Measurements from ENCODE around the gene CD99L2.

- no peak for TF ChIP-seq CTCF (IDR thresholded peaks at IDR 0.05)
- TF ChIP-seq TCF7L2 (IDR thresholded peaks at IDR 0.05; ENCODE audit: low read depth, low read length): no peak
- no peak for TF ChIP-seq POLR2AphosphoS5 (IDR thresholded peaks at IDR 0.05; ENCODE audit: low read depth, low read length)
- no peak for TF ChIP-seq SIN3A (IDR thresholded peaks at IDR 0.05; ENCODE audit: borderline replicate concordance, insufficient read depth, low read depth, low read length)
These were observed 119.1 kb downstream of the CD99L2 start for GRCh38 chrX:150779385-150779784.
